GM12873 (cell line): ENCODE measurements around the gene SORCS1.

Source experiments
- CTCF ChIP-seq: IDR thresholded peaks from 2 replicates; pipeline ENCODE4 v1.5.1; 2012; ENCODE audit warnings: low read depth, mild to moderate bottlenecking, moderate library complexity, low read length, control low read depth; ENCODE audit not compliant: insufficient read depth; ENCODE audit errors: missing control alignments

SORCS1 gene

GRCh38 chr10:107085665-107086525 lies 78.6 kb downstream of the SORCS1 start:
- TF ChIP-seq CTCF = no peak

GRCh38 chr10:107083388-107084009 lies 81.0 kb downstream of the SORCS1 start:
- TF ChIP-seq CTCF = no peak

GRCh38 chr10:107081644-107082043 lies 82.9 kb downstream of the SORCS1 start:
- no peak for TF ChIP-seq CTCF

- TF ChIP-seq CTCF = no peak
Measured at GRCh38 chr10:107075117-107075516, 89.4 kb downstream of the SORCS1 start.

- no peak for TF ChIP-seq CTCF
Measured at GRCh38 chr10:107072786-107073185, 91.7 kb downstream of the SORCS1 start.

- no peak for TF ChIP-seq CTCF
Measured at GRCh38 chr10:107072028-107072427, 92.5 kb downstream of the SORCS1 start.

GRCh38 chr10:107071301-107071700 lies 93.2 kb downstream of the SORCS1 start:
- no peak for TF ChIP-seq CTCF
